GM23338 (cell line): ENCODE measurements around the gene BFAR. TPM values are rescaled to one million over a fixed set of nuclear protein-coding genes. Genes with fewer than 3 reads are reported as not detected.
"Not testable (repeated sequence)": the region's sequence is repeated elsewhere in the genome, so short reads cannot be mapped to it uniquely, and the experiment has no call there.

ENCODE experiments used
- ATAC-seq: fragments of 200-7000 bp; cut with Tn5 transposase; 3 replicates; pipeline ENCODE4 v1.9.1; 2020
- DNase-seq: peaks from one replicate; pipeline ENCODE4 v3.0.0-alpha.2; 2015; ENCODE audit warnings: low spot score
- H2AFZ ChIP-seq: fragments of 200-600 bp; sonication (generic); 2 replicates; pipeline ENCODE4 v1.8.0; 2016; ENCODE audit warnings: antibody characterized with exemption, mild to moderate bottlenecking, moderate library complexity
- H3F3A ChIP-seq: fragments of 200-600 bp; sonication (generic); replicated peaks from 2 replicates; pipeline ENCODE4 v1.8.0; 2017; ENCODE audit warnings: antibody characterized with exemption, mixed run types, low read depth
- H3K27ac ChIP-seq: fragments of 200-600 bp; sonication (generic); 2 replicates; pipeline ENCODE4 v1.6.1; 2016; ENCODE audit warnings: low read depth
- H3K27me3 ChIP-seq: fragments of 200-600 bp; sonication (generic); 2 replicates; pipeline ENCODE4 v1.8.0; 2016; ENCODE audit warnings: mild to moderate bottlenecking, mixed run types, moderate library complexity; ENCODE audit not compliant: insufficient read depth
- H3K36me3 ChIP-seq: fragments of 200-600 bp; sonication (generic); 2 replicates; pipeline ENCODE4 v1.8.0; 2016; ENCODE audit warnings: mild to moderate bottlenecking; ENCODE audit not compliant: insufficient read depth
- H3K4me1 ChIP-seq: fragments of 200-600 bp; sonication (generic); 2 replicates; pipeline ENCODE4 v1.8.0; 2016; ENCODE audit warnings: mild to moderate bottlenecking, moderate library complexity; ENCODE audit not compliant: insufficient read depth
- H3K4me2 ChIP-seq: fragments of 200-600 bp; sonication (generic); 2 replicates; pipeline ENCODE4 v1.7.1; 2017; ENCODE audit warnings: mixed run types
- H3K4me3 ChIP-seq: fragments of 200-600 bp; sonication (generic); 2 replicates; pipeline ENCODE4 v1.6.1; 2016; ENCODE audit warnings: mixed run types
- H3K79me2 ChIP-seq: fragments of 200-600 bp; sonication (generic); replicated peaks from 2 replicates; pipeline ENCODE4 v1.8.0; 2017; ENCODE audit warnings: mild to moderate bottlenecking; ENCODE audit not compliant: insufficient read depth
- H3K9me2 ChIP-seq: fragments of 200-600 bp; sonication (generic); 2 replicates; pipeline ENCODE4 v1.8.0; 2017; ENCODE audit not compliant: insufficient read depth
- H4K20me1 ChIP-seq: fragments of 200-600 bp; sonication (generic); replicated peaks from 2 replicates; pipeline ENCODE4 v1.8.0; 2017; ENCODE audit warnings: mild to moderate bottlenecking; ENCODE audit not compliant: insufficient read depth
- H3K27ac Mint-ChIP-seq: 2 replicates; pipeline ENCODE4 v1.8.0; 2020; ENCODE audit warnings: inconsistent platforms, mild to moderate bottlenecking, moderate library complexity, mixed read lengths
- H3K27me3 Mint-ChIP-seq: 3 replicates; pipeline ENCODE4 v1.8.0; 2022; ENCODE audit warnings: low read depth, mild to moderate bottlenecking, moderate library complexity, mixed read lengths, inconsistent platforms; ENCODE audit not compliant: insufficient read depth, poor library complexity
- H3K36me3 Mint-ChIP-seq: 3 replicates; pipeline ENCODE4 v1.8.0; 2021; ENCODE audit warnings: low read depth, mild to moderate bottlenecking, inconsistent platforms, moderate library complexity, mixed read lengths
- H3K4me1 Mint-ChIP-seq: 3 replicates; pipeline ENCODE4 v1.8.0; 2020; ENCODE audit warnings: mild to moderate bottlenecking, inconsistent platforms, mixed read lengths
- H3K4me3 Mint-ChIP-seq: 3 replicates; pipeline ENCODE4 v1.8.0; 2021; ENCODE audit warnings: moderate library complexity, mild to moderate bottlenecking, inconsistent platforms, mixed read lengths
- H3K9me3 Mint-ChIP-seq: 3 replicates; pipeline ENCODE4 v1.8.0; 2020; ENCODE audit warnings: moderate library complexity, mild to moderate bottlenecking, inconsistent platforms, mixed read lengths
- EZH2phosphoT487 ChIP-seq: fragments of 200-600 bp; sonication (generic); IDR thresholded peaks from one replicate; pipeline ENCODE4 v1.8.1; 2018; ENCODE audit warnings: antibody characterized with exemption; ENCODE audit not compliant: unreplicated experiment
- STAT1 ChIP-seq: IDR thresholded peaks from one replicate; pipeline ENCODE4 v1.6.1; 2016; ENCODE audit warnings: antibody characterized with exemption; ENCODE audit not compliant: unreplicated experiment
- ZNF331 ChIP-seq: fragments of 250-450 bp; sonication (Bioruptor Pico); IDR thresholded peaks from 2 replicates; pipeline ENCODE4 v1.5.0; 2020; ENCODE audit warnings: low read depth, mild to moderate bottlenecking, moderate library complexity
- polyA plus RNA-seq: library from polyadenylated mRNA; unstranded; fragments of >200 nt; fragmentation: Nextera tagmentation; extraction: Ambion mirVana; gene quantifications from 2 replicates; pipeline ENCODE4 v1.2.1, GENCODE V29; 2016
- total RNA-seq: library from RNA; depleted of rRNA; stranded (reverse); fragments of >200 nt; shearing (Covaris generic); gene quantifications from 2 replicates; pipeline ENCODE4 v1.2.3, GENCODE V29; 2014
- TF ChIP-seq, protein P1 (sequence below): fragments of 250-450 bp; sonication (Bioruptor Pico); IDR thresholded peaks from 2 replicates; pipeline ENCODE4 v1.5.0; 2020; ENCODE audit warnings: mild to moderate bottlenecking, moderate library complexity

The BFAR gene
- total and polyA plus RNA-seq, 2 experiments from 2014 or later: 54.4 to 126 TPM

DNA sequence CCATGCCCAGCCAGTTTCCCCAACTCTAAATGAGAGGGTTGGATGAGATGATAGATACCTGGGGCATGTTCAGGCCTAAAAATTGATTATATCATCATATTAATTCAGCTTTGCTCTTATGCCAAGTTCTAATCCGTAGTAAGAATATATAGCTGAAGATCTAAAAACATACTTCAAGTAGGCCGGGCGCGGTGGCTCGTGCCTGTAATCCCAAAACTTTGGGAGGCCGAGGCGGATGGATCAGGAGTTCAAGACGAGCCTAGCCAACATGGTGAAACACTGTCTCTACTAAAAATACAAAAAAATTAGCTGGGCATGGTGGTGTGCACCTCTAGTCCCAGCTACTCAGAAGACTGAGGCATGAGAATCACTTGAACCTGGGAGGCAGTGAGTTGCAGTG lies 49.4 kb downstream of the BFAR start (continued):
- TF ChIP-seq, protein P1, sequence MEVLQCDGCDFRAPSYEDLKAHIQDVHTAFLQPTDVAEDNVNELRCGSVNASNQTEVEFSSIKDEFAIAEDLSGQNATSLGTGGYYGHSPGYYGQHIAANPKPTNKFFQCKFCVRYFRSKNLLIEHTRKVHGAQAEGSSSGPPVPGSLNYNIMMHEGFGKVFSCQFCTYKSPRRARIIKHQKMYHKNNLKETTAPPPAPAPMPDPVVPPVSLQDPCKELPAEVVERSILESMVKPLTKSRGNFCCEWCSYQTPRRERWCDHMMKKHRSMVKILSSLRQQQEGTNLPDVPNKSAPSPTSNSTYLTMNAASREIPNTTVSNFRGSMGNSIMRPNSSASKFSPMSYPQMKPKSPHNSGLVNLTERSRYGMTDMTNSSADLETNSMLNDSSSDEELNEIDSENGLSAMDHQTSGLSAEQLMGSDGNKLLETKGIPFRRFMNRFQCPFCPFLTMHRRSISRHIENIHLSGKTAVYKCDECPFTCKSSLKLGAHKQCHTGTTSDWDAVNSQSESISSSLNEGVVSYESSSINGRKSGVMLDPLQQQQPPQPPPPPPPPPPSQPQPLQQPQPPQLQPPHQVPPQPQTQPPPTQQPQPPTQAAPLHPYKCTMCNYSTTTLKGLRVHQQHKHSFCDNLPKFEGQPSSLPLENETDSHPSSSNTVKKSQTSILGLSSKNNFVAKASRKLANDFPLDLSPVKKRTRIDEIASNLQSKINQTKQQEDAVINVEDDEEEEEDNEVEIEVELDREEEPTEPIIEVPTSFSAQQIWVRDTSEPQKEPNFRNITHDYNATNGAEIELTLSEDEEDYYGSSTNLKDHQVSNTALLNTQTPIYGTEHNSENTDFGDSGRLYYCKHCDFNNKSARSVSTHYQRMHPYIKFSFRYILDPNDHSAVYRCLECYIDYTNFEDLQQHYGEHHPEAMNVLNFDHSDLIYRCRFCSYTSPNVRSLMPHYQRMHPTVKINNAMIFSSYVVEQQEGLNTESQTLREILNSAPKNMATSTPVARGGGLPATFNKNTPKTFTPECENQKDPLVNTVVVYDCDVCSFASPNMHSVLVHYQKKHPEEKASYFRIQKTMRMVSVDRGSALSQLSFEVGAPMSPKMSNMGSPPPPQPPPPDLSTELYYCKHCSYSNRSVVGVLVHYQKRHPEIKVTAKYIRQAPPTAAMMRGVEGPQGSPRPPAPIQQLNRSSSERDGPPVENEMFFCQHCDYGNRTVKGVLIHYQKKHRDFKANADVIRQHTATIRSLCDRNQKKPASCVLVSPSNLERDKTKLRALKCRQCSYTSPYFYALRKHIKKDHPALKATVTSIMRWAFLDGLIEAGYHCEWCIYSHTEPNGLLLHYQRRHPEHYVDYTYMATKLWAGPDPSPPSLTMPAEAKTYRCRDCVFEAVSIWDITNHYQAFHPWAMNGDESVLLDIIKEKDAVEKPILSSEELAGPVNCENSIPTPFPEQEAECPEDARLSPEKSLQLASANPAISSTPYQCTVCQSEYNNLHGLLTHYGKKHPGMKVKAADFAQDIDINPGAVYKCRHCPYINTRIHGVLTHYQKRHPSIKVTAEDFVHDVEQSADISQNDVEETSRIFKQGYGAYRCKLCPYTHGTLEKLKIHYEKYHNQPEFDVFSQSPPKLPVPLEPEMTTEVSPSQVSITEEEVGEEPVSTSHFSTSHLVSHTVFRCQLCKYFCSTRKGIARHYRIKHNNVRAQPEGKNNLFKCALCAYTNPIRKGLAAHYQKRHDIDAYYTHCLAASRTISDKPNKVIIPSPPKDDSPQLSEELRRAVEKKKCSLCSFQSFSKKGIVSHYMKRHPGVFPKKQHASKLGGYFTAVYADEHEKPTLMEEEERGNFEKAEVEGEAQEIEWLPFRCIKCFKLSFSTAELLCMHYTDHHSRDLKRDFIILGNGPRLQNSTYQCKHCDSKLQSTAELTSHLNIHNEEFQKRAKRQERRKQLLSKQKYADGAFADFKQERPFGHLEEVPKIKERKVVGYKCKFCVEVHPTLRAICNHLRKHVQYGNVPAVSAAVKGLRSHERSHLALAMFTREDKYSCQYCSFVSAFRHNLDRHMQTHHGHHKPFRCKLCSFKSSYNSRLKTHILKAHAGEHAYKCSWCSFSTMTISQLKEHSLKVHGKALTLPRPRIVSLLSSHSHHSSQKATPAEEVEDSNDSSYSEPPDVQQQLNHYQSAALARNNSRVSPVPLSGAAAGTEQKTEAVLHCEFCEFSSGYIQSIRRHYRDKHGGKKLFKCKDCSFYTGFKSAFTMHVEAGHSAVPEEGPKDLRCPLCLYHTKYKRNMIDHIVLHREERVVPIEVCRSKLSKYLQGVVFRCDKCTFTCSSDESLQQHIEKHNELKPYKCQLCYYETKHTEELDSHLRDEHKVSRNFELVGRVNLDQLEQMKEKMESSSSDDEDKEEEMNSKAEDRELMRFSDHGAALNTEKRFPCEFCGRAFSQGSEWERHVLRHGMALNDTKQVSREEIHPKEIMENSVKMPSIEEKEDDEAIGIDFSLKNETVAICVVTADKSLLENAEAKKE (CRISPR knock-in tag): no peak
- no peak for TF ChIP-seq EZH2phosphoT487
- no peak for TF ChIP-seq STAT1
- TF ChIP-seq ZNF331 (CRISPR knock-in tag): no peak

DNA sequence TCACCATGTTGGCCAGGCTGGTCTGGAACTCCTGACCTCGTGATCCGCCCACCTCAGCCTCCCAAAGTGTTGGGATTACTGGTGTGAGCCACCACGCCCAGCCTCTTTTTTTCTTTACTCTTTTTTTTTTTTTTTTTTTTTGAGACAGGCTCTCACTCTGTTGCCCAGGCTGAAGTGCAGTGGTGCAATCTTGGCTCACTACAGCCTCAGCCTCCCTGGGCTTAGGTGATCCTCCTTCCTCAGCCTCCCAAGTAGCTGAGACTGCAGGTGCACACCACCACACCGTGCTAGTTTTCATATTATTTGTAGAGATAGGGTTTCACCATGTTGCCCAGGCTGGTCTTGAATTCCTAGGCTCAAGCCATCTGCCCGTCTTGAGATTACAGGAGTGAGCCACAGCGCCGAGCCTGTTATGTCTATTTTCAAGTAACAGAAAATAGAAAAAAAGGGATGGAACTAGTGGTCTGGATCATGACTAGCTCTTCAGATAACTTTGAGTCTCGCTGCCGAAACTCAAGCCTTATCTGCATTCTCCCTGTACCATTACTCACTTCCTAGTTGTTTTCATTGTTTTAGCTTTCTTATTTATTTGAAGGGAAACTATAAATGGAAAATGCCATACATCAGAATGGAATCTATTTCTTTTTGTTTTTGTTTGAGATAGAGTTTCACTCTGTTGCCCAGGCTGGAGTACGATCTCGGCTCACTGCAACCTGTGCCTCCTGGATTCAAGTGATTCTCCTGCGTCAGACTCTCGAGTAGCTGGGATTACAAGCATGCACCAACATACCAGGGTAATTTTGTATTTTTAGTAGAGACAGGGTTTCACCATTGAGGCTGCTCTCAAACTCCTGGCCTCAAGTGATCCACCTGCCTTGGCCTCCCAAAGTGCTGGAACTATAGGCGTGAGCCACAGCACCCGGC lies 53.4 kb downstream of the BFAR start:
- H3K36me3 ChIP-seq, H3K4me1 Mint-ChIP-seq, H3K79me2 ChIP-seq, H3K27ac ChIP-seq, H3K9me2 ChIP-seq, H3K27me3 ChIP-seq, H3K36me3 Mint-ChIP-seq, H3K9me3 Mint-ChIP-seq, H3K4me1 ChIP-seq, H3K27ac Mint-ChIP-seq, H3K4me3 Mint-ChIP-seq, H3K27me3 Mint-ChIP-seq, ATAC-seq, H2AFZ ChIP-seq, H3F3A ChIP-seq, DNase-seq, H3K4me3 ChIP-seq, H4K20me1 ChIP-seq, H3K4me2 ChIP-seq: not testable (repeated sequence)

DNA sequence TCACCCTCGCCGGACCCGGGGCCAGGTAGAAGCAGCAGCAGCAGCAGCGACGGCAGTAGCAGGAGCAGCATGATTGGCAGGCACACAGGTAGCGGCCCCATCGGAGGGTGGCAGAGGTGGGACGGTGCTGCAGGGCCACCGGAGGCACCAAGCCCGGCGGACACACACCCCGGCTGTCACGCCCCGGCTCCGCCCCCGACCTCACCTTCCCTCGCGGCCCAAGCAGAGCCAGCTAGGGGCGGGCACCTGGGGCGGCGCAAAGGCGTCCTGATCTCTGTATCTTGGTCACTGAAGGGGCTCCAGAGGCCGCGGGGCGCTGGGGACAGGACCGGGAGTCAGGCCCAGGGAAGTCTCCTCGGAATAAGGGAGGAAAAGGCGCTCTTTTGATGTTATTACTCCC lies 61.4 kb downstream of the BFAR start, which contains the start of gene PLA2G10:
PLA2G10 (minus strand) TSS at position 180 of the 400 bp plus-strand sequence; CDS start at position 101, 79 bp downstream.
- H3K36me3 Mint-ChIP-seq, H4K20me1 ChIP-seq, H3K4me1 ChIP-seq, H3K27ac ChIP-seq, DNase-seq, H3K36me3 ChIP-seq, H3K4me3 Mint-ChIP-seq, H3K27me3 ChIP-seq, H3F3A ChIP-seq, H3K27me3 Mint-ChIP-seq, H3K4me2 ChIP-seq, H3K27ac Mint-ChIP-seq, H3K9me2 ChIP-seq, H3K4me3 ChIP-seq, H3K79me2 ChIP-seq, H2AFZ ChIP-seq, H3K9me3 Mint-ChIP-seq, H3K4me1 Mint-ChIP-seq: not testable (repeated sequence)
- ATAC-seq: peak; percentile 97

DNA sequence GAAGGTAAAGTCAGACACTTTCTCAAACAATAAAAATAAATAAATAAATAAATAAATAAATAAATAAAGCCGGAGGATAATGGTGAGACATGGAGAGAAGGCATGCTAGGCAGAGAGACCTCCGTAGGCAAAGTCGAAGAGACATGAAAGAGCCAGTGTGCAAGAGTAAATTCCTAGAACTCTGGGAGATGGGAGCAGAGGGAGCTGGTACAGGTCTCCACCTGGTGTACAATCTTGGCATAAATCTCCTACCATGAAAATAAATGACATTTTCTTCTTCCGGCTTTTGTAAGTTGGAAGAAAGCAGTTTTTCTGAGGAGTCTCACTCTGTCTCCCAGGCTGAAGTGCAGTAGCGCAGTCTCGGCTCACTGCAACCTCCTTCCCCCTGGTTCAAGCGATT lies 69.1 kb downstream of the BFAR start:
- not testable (repeated sequence) for H3K79me2 ChIP-seq, H3K27me3 Mint-ChIP-seq, ATAC-seq, H3K4me1 Mint-ChIP-seq, H3F3A ChIP-seq, H3K27ac Mint-ChIP-seq, H4K20me1 ChIP-seq, H3K4me3 ChIP-seq, DNase-seq, H3K9me2 ChIP-seq, H2AFZ ChIP-seq, H3K27me3 ChIP-seq, H3K27ac ChIP-seq, H3K4me3 Mint-ChIP-seq, H3K4me2 ChIP-seq, H3K4me1 ChIP-seq, H3K9me3 Mint-ChIP-seq, H3K36me3 Mint-ChIP-seq, H3K36me3 ChIP-seq
